ENCODE results near the gene IER5L.
"Not testable (repeated sequence)": the region's sequence is repeated elsewhere in the genome, so short reads cannot be mapped to it uniquely, and the experiment has no call there.

The IER5L gene

GRCh38 chr9:129138144-129138462 is 40.0 kb downstream of the IER5L start:
- DNase-seq: no peak

- DNase-seq: no peak
Measured at GRCh38 chr9:129137292-129138143, 40.5 kb downstream of the IER5L start.

GRCh38 chr9:129136446-129137035 is 41.5 kb downstream of the IER5L start:
- no peak for DNase-seq

- no peak for DNase-seq
Measured at GRCh38 chr9:129135476-129135875, 42.6 kb downstream of the IER5L start.

- no peak for DNase-seq
Measured at GRCh38 chr9:129133082-129133481, 45.0 kb downstream of the IER5L start.

- DNase-seq: peak; percentile 64
Measured at GRCh38 chr9:129131300-129132145, 46.5 kb downstream of the IER5L start.

GRCh38 chr9:129130791-129131190 is 47.3 kb downstream of the IER5L start:
- no peak for DNase-seq

GRCh38 chr9:129130271-129130670 is 47.8 kb downstream of the IER5L start:
- not testable (repeated sequence) for DNase-seq

- no peak for DNase-seq
Measured at GRCh38 chr9:129128689-129129088, 49.4 kb downstream of the IER5L start.

- no peak for DNase-seq
Measured at GRCh38 chr9:129126749-129127618, 51.1 kb downstream of the IER5L start.
